H1 (cell line): ENCODE data around the gene PIGT. TPM values are rescaled to one million over a fixed set of nuclear protein-coding genes. Genes with fewer than 3 reads are reported as not detected.

ENCODE experiments used
- CTCF ChIA-PET: fragments of 300-600 bp; sonication (Branson Sonifier 250); formaldehyde crosslinking; loops from one replicate; lab custom pipeline; 2021; ENCODE audit not compliant: partially characterized antibody; lab: Charles Lee
- POLR2A ChIA-PET: fragments of 300-600 bp; sonication (Branson Sonifier 250); formaldehyde crosslinking; loops from one replicate; lab custom pipeline; 2021; ENCODE audit warnings: inconsistent platforms; ENCODE audit not compliant: partially characterized antibody; lab: Charles Lee
- DNase-seq, 2 experiments: peaks; one replicate each; pipeline versions ENCODE4 v3.0.0 to v3.0.0-alpha.2; 2010 to 2022; ENCODE audit warnings: low spot score in 2 of 2, low read depth in 1 of 2, mixed read lengths in 1 of 2
- FAIRE-seq: peaks from 2 replicates; lab custom pipeline; 2011; peaks lifted over from hg19 to GRCh38; lab: Jason Lieb, UNC
- H2AFZ ChIP-seq: 2 replicates; pipeline ENCODE4 v1.8.1; 2012; ENCODE audit warnings: low read length, inconsistent platforms
- H2AK5ac ChIP-seq: 2 replicates; pipeline ENCODE4 v1.6.1; 2013; ENCODE audit warnings: low read depth, low read length
- H2BK120ac ChIP-seq: replicated peaks from 2 replicates; pipeline ENCODE3; 2013; ENCODE audit warnings: low read depth, low read length, inconsistent platforms
- H2BK12ac ChIP-seq: 2 replicates; pipeline ENCODE4 v1.6.1; 2013; ENCODE audit warnings: low read depth, low read length
- H2BK15ac ChIP-seq: 2 replicates; pipeline ENCODE4 v1.6.1; 2013; ENCODE audit warnings: low read length
- H2BK20ac ChIP-seq: 2 replicates; pipeline ENCODE4 v1.6.1; 2013; ENCODE audit warnings: low read length
- H2BK5ac ChIP-seq: 2 replicates; pipeline ENCODE4 v1.6.1; 2013; ENCODE audit warnings: low read depth, low read length
- H3K14ac ChIP-seq: 2 replicates; pipeline ENCODE4 v1.6.1; 2013; ENCODE audit warnings: inconsistent platforms; ENCODE audit not compliant: insufficient read length
- H3K18ac ChIP-seq: 2 replicates; pipeline ENCODE4 v1.6.1; 2013; ENCODE audit warnings: low read length; ENCODE audit errors: extremely low read depth
- H3K23ac ChIP-seq: 2 replicates; pipeline ENCODE4 v1.6.1; 2013; ENCODE audit warnings: inconsistent platforms; ENCODE audit not compliant: insufficient read length
- H3K23me2 ChIP-seq: 2 replicates; pipeline ENCODE4 v1.6.1; 2013; ENCODE audit warnings: low read depth, low read length
- H3K27ac ChIP-seq: 2 replicates; pipeline ENCODE4 v1.6.1; 2011; ENCODE audit warnings: low read depth, low read length, inconsistent platforms
- H3K27me3 ChIP-seq, 4 experiments: replicated peaks in 1 of 4; 1 replicate in 1 of 4; 2 replicates in 3 of 4; pipeline versions ENCODE4 v1.6.1 to v1.8.1; 2011 to 2013; ENCODE audit warnings: low read length in 3 of 4, mild to moderate bottlenecking in 3 of 4, inconsistent platforms in 2 of 4, mixed read lengths in 2 of 4, moderate library complexity in 1 of 4; ENCODE audit not compliant: control insufficient read depth in 3 of 4, insufficient read depth in 3 of 4; ENCODE audit errors: extremely low read depth in 1 of 4
- H3K36me3 ChIP-seq, 4 experiments: 2 replicates each; pipeline versions ENCODE4 v1.6.1 to v1.8.1; 2011 to 2013; ENCODE audit warnings: mild to moderate bottlenecking in 4 of 4, low read length in 3 of 4, moderate library complexity in 2 of 4, control low read depth in 1 of 4, inconsistent platforms in 1 of 4; ENCODE audit not compliant: insufficient read depth in 4 of 4, control insufficient read depth in 2 of 4
- H3K4ac ChIP-seq: replicated peaks from 2 replicates; pipeline ENCODE3; 2013; ENCODE audit warnings: low read length, low read depth, mixed read lengths, inconsistent platforms; ENCODE audit not compliant: insufficient read length
- H3K4me1 ChIP-seq, 4 experiments: replicated peaks in 1 of 4; 1 replicate in 1 of 4; 2 replicates in 3 of 4; pipeline versions ENCODE4 v1.6.1 to v1.8.1; 2011 to 2013; ENCODE audit warnings: low read length in 3 of 4, inconsistent platforms in 2 of 4, mixed read lengths in 1 of 4; ENCODE audit not compliant: insufficient read depth in 4 of 4, control insufficient read depth in 3 of 4
- H3K4me2 ChIP-seq, 2 experiments: 2 replicates each; pipeline versions ENCODE4 v1.6.1 to v1.8.1; 2011 to 2013; ENCODE audit warnings: low read depth in 2 of 2, low read length in 2 of 2, control low read depth in 1 of 2, inconsistent platforms in 1 of 2, mild to moderate bottlenecking in 1 of 2; ENCODE audit not compliant: insufficient read depth in 1 of 2
- H3K4me3 ChIP-seq, 4 experiments: fragments of 200-600, 300-600 bp in 1 of 4; sonication (generic), shearing (Covaris generic), sonication (Bioruptor Twin) in 1 of 4; 2 replicates each; pipeline versions ENCODE4 v1.5.1 to v1.8.1; 2011 to 2016; ENCODE audit warnings: low read length in 4 of 4, low read depth in 3 of 4, control low read depth in 2 of 4, inconsistent platforms in 2 of 4, mild to moderate bottlenecking in 2 of 4, mixed read lengths in 1 of 4, moderate library complexity in 1 of 4; ENCODE audit not compliant: insufficient read depth in 2 of 4; ENCODE audit errors: extremely low read depth in 1 of 4
- H3K56ac ChIP-seq: replicated peaks from 2 replicates; pipeline ENCODE3; 2013; ENCODE audit warnings: low read depth, mild to moderate bottlenecking, mixed read lengths, low read length, inconsistent platforms; ENCODE audit not compliant: insufficient read length
- H3K79me1 ChIP-seq: 2 replicates; pipeline ENCODE4 v1.6.1; 2013; ENCODE audit warnings: low read depth, low read length, control low read depth
- H3K79me2 ChIP-seq, 2 experiments: 2 replicates each; pipeline versions ENCODE4 v1.6.1 to v1.8.1; 2012 to 2013; ENCODE audit warnings: low read length in 2 of 2, mild to moderate bottlenecking in 2 of 2, inconsistent platforms in 1 of 2; ENCODE audit not compliant: insufficient read depth in 2 of 2, control insufficient read depth in 1 of 2
- H3K9ac ChIP-seq, 4 experiments: replicated peaks in 1 of 4; 1 replicate in 1 of 4; 2 replicates in 3 of 4; pipeline versions ENCODE4 v1.6.1 to v1.8.1; 2011 to 2013; ENCODE audit warnings: low read depth in 3 of 4, low read length in 3 of 4, control low read depth in 2 of 4, mild to moderate bottlenecking in 2 of 4, moderate library complexity in 2 of 4, inconsistent platforms in 1 of 4; ENCODE audit errors: extremely low read depth in 1 of 4
- H3K9me3 ChIP-seq, 2 experiments: 2 replicates each; pipeline versions ENCODE4 v1.6.1 to v1.8.1; 2012 to 2013; ENCODE audit warnings: mild to moderate bottlenecking in 2 of 2, moderate library complexity in 2 of 2, control low read depth in 1 of 2, inconsistent platforms in 1 of 2, low read depth in 1 of 2, low read length in 1 of 2, mixed read lengths in 1 of 2; ENCODE audit not compliant: insufficient read depth in 2 of 2
- H4K20me1 ChIP-seq, 2 experiments: replicated peaks in 1 of 2; 2 replicates each; pipeline versions ENCODE3 to v1.8.1; 2011 to 2013; ENCODE audit warnings: inconsistent platforms in 2 of 2, low read length in 2 of 2, mild to moderate bottlenecking in 1 of 2; ENCODE audit not compliant: insufficient read depth in 2 of 2, control insufficient read depth in 1 of 2
- H4K5ac ChIP-seq: 2 replicates; pipeline ENCODE4 v1.6.1; 2013; ENCODE audit warnings: low read length, low read depth, mixed read lengths, inconsistent platforms; ENCODE audit not compliant: insufficient read length
- H4K8ac ChIP-seq: 2 replicates; pipeline ENCODE4 v1.8.0; 2013; ENCODE audit warnings: mild to moderate bottlenecking, moderate library complexity, low read length, inconsistent platforms; ENCODE audit not compliant: insufficient read depth; ENCODE audit errors: extremely low read depth
- H4K91ac ChIP-seq: replicated peaks from 2 replicates; pipeline ENCODE3; 2013; ENCODE audit warnings: low read length, mixed read lengths, inconsistent platforms; ENCODE audit not compliant: insufficient read length
- CREB1 ChIP-seq: IDR thresholded peaks from 2 replicates; pipeline ENCODE4 v1.6.1; 2012; ENCODE audit warnings: inconsistent platforms
- CTCF ChIP-seq, 3 experiments: IDR thresholded peaks; 1 replicate in 2 of 3; 2 replicates in 1 of 3; pipeline versions ENCODE4 v1.5.1 to v1.6.1; 2011; ENCODE audit warnings: low read length in 3 of 3, mild to moderate bottlenecking in 3 of 3, inconsistent platforms in 2 of 3, low read depth in 1 of 3, moderate library complexity in 1 of 3; ENCODE audit not compliant: insufficient read depth in 1 of 3; ENCODE audit errors: control extremely low read depth in 1 of 3
- RAD21 ChIP-seq, 2 experiments: IDR thresholded peaks in 1 of 2; conservative IDR thresholded peaks in 1 of 2; 2 replicates each; pipeline ENCODE4 v1.6.1; 2011; ENCODE audit warnings: low read depth in 2 of 2, low read length in 2 of 2, improper control_type of control experiment in 1 of 2, inconsistent platforms in 1 of 2, mild to moderate bottlenecking in 1 of 2, moderate library complexity in 1 of 2
- RNF2 ChIP-seq: fragments of 200-900, 300-1000 bp; sonication (generic); IDR thresholded peaks from 2 replicates; pipeline ENCODE4 v1.7.1; 2016; ENCODE audit warnings: borderline replicate concordance, low read depth, mild to moderate bottlenecking, antibody characterized with exemption, low read length; ENCODE audit not compliant: poor library complexity, severe bottlenecking; ENCODE audit errors: missing control alignments
- WGBS, 2 experiments: shearing (Covaris generic) in 1 of 2; methylation state at CpG; one replicate each; pipeline versions ENCODE4 v1.1.6 to v1.1.7; 2013 to 2015; ENCODE audit warnings: low lambda C conversion rate in 2 of 2, mixed read lengths in 2 of 2, inconsistent platforms in 1 of 2, low coverage in 1 of 2, missing lambda C conversion rate in 1 of 2; ENCODE audit not compliant: insufficient replicate concordance in 2 of 2, insufficient coverage in 1 of 2, insufficient read length in 1 of 2; ENCODE audit errors: extremely low coverage in 1 of 2, missing lambda C conversion rate in 1 of 2; 5-methylcytosine and 5-hydroxymethylcytosine counted together
- polyA plus RNA-seq, 7 experiments: library from polyadenylated mRNA; depleted of rRNA in 3 of 7; stranded (reverse) in 5 of 7; unstranded in 2 of 7; fragments of >200 nt in 5 of 7; fragments of 200-250 nt in 2 of 7; gene quantifications; 1 replicate in 5 of 7; 2 replicates in 1 of 7; 4 replicates in 1 of 7; pipeline versions ENCODE4 v1.2.1 to v1.2.3, GENCODE V29; 2011 to 2013; ENCODE audit warnings: missing spikeins in 2 of 7, mixed read lengths in 2 of 7
- total RNA-seq: library from RNA; stranded (reverse); fragmentation: NEBNext Ultra II Directional; extraction: Animal tissue kit (Norgen Biotek cat#: 25700); gene quantifications from 2 replicates; pipeline ENCODE4 v1.2.1, GENCODE V29; 2021

The PIGT gene
- total and polyA plus RNA-seq, 2 of the 8 experiments (the other 6 are each of a cell fraction or from before 2014, with no cell fraction given) = 66.0 to 89.7 TPM

DNA sequence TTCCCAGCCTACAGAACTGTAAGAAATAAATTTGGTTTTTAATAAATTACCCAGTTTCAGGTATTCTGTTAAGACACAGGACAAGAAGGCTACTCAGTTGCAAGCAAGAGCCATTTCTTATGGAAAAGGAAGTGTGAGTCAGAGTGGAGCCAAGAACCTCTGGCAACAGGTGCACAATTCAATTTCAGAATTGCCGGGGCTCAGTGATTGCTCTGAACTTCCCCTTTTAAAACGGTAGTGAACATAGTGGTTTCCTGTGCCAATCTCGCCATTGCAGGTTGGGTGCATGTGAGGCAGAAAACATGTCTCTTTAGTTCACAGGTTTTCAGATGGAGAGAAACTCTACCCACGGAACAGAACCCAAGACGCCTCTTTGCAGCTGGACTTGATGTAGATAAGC lies 16.4 kb downstream of the PIGT start:
- CTCF ChIA-PET = interaction anchor here (0.8 to 12.6 kb wide), 6 partner anchors 17 to 112 kb away, joined by 3 to 186 read pairs (median 68); no protein-coding TSS in a partner anchor
- no peak for FAIRE-seq

More for the DNA sequence above, 16.4 kb downstream of the PIGT start:
- H3K4me2 ChIP-seq = no peak overlapping the region
- no peak for DNase-seq
- H3K9me3 ChIP-seq = no peaks in the 10 kb centered on the region
- no peaks in the 10 kb centered on the region for H3K27me3 ChIP-seq
- no peaks in the 10 kb centered on the region for H3K4me1 ChIP-seq
- no peaks in the 10 kb centered on the region for H3K79me2 ChIP-seq
- POLR2A ChIA-PET = no interaction called here
- TF ChIP-seq CTCF (IDR thresholded peaks at IDR 0.05; ENCODE audit: control extremely low read depth in 1 of 3, insufficient read depth in 1 of 3, low read depth in 1 of 3, low read length in 3 of 3) (no peak), RNF2 (no peak), CREB1 (no peak), RAD21 (IDR thresholded peaks at IDR 0.05 in 1 of 2, conservative IDR thresholded peaks at IDR 0.05 in 1 of 2; ENCODE audit: low read depth in 2 of 2, low read length in 2 of 2) (no peak)
- WGBS, 2 experiments = 92% methylated on average over 5 of the region's 5 CpGs; no CpG with 5 or more reads in 1 of the 2 experiments
- H3K9ac ChIP-seq = no peak overlapping the region
- no peak overlapping the region for H4K91ac ChIP-seq
- no peak overlapping the region for H2AK5ac ChIP-seq
- H4K8ac ChIP-seq = no peak overlapping the region
- H3K79me1 ChIP-seq = no peaks in the 10 kb centered on the region
- no peak overlapping the region for H2BK15ac ChIP-seq
- no peak overlapping the region for H2BK20ac ChIP-seq
- H3K23ac ChIP-seq = no peak overlapping the region
- H4K5ac ChIP-seq = no peak overlapping the region
- no peak overlapping the region for H2AFZ ChIP-seq
- no peaks in the 10 kb centered on the region; a peak in 1 of 8 replicates for H3K36me3 ChIP-seq
- H3K18ac ChIP-seq = no peak overlapping the region
- no peak overlapping the region for H2BK120ac ChIP-seq
- no peak overlapping the region for H3K56ac ChIP-seq
- H2BK5ac ChIP-seq = no peak overlapping the region
- no peak overlapping the region for H2BK12ac ChIP-seq
- H3K4ac ChIP-seq = no peak overlapping the region
- H4K20me1 ChIP-seq = no peaks in the 10 kb centered on the region
- H3K14ac ChIP-seq = no peak overlapping the region
- no peak overlapping the region for H3K4me3 ChIP-seq
- no peaks in the 10 kb centered on the region for H3K23me2 ChIP-seq
- H3K27ac ChIP-seq = no peak overlapping the region
